HG03108 (cell line): Measurements from ENCODE around the gene DRAM1.
A peak's percentile ranks its signal among the peaks of the same experiment; 100 is the strongest.
"Not testable (repeated sequence)": the region's sequence is repeated elsewhere in the genome, so short reads cannot be mapped to it uniquely, and the experiment has no call there.

ENCODE experiments used
- ATAC-seq: cut with Tn5 transposase; IDR thresholded peaks from one replicate; pipeline ENCODE4 v1.9.1; 2021; ENCODE audit warnings: moderate library complexity; ENCODE audit not compliant: unreplicated experiment

DRAM1 gene

GRCh38 chr12:101901777-101902176, 24.4 kb downstream of the DRAM1 start:
- ATAC-seq, result no peak

DNA sequence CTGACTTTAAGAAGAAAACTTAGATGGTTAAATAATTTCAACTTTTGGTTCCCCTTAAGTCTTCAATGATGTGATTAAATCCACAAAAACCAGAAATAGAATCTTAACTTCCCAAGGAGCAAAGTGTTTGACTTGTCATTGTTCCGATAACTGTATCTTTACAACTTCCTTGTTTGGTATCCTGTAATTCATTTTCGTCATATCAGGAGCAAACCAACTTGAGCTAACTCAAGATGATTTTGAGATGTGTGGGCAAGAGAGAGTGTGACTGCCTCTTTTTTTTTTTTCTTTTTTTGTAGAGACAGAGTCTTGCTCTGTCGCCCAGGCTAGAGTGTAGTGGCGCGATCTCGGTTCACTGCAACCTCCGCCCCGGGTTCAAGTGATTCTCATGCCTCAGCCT, 25.3 kb downstream of the DRAM1 start:
- no peak for ATAC-seq

DNA sequence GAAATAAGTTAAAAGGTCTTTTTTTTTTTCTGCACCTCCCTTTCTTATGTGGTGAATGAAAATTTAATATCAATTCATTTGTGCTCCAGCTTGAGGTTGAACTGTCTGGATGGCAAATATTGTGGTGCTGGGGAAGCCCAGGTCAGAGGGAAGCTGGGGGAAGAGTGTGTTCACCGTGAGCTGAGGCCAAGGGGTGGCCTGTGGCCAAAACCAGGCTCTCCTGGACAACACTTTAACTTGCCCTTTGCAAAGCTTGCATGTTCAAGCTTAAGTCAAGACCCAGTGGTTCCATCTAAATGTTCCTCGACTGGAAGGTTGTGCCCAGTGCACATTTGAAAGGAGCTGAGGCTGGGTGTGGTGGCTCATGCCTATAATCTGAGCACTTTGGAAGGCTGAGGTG, 28.8 kb downstream of the DRAM1 start:
- ATAC-seq, result no peak

GRCh38 chr12:101908395-101908794, 31.0 kb downstream of the DRAM1 start:
- ATAC-seq, result no peak

DNA sequence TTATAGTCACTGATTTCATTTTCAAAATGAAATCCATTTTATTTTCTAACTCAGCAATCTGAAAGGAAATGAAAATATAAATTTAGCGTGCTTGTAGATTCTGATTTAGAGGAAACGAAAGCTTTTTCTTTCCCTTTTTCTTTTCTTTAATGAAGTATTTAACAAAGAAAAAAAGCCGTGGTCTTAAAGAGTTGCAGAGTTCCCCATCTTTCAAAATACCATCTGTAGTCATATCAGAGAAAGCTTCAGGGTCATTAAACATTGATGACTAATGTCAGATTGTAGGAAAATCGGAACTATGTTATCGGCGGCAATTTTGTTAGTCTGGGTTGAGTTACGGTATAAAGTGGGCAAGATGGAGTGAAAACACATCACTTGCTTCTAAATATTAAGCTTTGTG, 32.3 kb downstream of the DRAM1 start:
- ATAC-seq, result no peak

DNA sequence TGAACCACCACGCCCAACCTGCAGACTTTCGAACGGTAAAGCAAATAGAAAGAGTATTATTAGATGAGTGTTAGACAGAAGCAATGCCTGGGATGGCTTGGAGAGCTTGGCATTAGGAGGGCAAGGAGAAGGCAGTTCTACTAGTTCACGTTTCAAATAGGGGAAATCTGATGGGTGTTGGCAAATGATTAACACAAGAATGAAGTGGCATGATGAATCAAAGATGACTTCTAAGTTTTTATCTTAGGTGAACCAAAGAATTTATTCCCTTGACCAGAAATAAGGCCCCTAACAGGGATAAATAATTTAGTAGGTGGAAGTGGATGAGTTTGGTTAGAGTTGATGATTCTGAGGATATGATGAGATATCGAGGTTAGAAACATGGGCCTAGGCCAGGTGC, 38.5 kb downstream of the DRAM1 start:
- ATAC-seq, result no peak

DNA sequence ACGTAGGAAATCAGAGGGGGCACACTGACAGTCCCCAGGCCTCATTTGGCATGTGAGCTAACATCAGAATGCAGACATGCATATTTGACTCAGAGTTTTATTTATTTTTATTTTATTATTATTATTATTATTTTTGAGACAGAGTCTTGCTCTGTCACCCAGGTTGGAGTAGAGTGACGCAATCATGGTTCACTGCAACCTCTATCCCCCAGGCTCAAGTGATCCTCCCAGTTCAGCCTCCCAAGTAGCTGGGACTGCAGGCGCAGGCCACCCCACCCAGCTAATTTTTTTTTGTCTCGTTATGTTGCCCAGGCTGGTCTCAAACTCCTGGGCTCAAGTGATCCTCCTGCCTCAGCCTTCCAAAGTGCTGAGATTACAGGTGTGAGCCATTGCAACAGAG, 41.4 kb downstream of the DRAM1 start:
- not testable (repeated sequence) for ATAC-seq

GRCh38 chr12:101919447-101919846, 42.1 kb downstream of the DRAM1 start:
- ATAC-seq, result no peak

DNA sequence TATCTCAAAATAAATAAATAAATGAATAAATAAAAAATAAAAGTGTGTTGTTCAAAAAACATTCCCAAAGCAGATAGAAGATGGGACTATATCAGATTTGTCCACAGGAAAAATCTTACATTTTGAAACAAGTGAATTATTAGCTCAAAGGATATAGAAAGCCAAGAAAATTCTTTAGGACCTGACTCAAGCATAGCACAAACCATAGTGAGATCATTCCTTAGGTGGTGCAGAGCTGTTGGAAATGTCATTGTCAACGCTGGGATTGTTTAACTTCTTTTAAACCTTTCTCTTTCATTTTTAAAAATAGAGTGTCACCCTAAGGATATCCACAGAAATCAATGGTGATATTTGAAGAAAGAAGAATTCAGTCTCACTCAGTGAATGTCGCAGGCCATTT, 43.5 kb downstream of the DRAM1 start:
- no peak for ATAC-seq

DNA sequence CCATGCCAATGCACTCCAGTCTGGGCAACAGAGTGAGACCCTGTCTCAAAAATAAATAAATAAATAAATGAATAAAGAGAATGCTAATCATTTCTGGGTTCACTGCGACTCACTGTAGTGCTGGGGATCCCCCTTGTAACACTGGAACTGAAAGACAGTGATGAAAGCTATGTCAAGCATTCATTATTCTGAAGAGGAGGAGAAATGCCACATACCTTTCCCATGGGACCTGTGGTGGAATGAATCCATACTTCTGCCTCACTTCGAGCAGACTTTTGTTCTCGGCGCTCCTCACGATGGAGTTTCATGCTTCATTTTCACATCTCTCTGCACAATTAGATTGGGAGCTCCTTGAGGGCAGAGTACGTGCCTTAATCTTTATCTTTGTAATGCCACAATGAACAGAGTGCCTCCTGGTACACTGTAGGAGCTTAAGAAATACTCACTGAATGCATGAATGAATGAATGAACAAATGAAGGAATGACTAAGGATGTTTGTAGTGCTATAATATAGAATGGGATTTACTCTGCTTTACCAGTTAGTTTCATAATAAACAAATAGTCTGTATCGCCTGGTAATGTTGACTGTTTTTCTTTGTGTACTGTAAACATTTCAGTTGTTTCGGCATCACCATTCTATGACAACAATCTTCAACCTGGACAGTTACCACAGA, 45.8 kb downstream of the DRAM1 start:
- ATAC-seq, result no peak

- ATAC-seq, result no peak
Measured at GRCh38 chr12:101924618-101925017, 47.2 kb downstream of the DRAM1 start.

GRCh38 chr12:101925361-101925760, 48.0 kb downstream of the DRAM1 start:
- no peak for ATAC-seq

DNA sequence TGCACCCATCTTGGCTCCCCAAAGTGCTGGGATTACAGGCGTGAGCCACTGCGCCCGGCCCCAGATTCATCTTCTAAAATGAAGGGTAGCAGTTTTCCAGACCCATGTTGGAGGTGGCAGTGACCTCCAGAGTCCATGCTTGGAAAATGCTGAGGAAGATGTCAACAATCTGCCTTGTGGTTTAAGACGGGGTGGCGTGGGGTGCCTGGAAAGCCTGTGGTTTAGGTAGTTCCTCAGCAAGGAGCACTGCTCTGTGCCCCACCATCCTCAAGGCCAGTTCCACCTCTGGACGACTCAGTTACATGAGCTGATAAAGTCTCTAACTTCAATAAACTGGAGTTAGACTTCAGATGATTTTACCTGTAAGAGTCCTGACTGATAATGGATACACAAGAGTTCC, 48.6 kb downstream of the DRAM1 start:
- no peak for ATAC-seq

DNA sequence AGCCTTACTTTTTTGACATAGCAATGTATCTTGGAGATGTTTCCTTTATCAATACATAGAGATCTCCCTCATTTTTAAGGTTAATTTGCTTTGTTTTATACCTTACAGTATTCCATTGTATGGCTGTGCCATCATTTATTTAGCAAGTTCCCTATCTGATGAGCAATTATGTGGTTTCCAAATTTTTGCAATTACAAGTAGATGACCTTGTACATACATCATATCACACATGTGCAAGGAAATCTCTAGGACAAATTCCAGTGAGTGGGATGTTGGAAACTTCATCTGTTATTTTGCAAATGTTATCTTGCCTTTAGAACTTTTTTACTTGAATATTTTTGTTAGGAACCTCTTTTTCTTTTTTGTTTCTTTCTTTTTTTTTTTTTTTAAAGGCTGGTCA, 49.7 kb downstream of the DRAM1 start:
- ATAC-seq, result no peak

GRCh38 chr12:101927999-101928398, 50.6 kb downstream of the DRAM1 start:
- ATAC-seq, result no peak

- no peak for ATAC-seq
Measured at GRCh38 chr12:101928556-101928955, 51.2 kb downstream of the DRAM1 start.

GRCh38 chr12:101929365-101930041, 52.1 kb downstream of the DRAM1 start:
- ATAC-seq, result no peak

DNA sequence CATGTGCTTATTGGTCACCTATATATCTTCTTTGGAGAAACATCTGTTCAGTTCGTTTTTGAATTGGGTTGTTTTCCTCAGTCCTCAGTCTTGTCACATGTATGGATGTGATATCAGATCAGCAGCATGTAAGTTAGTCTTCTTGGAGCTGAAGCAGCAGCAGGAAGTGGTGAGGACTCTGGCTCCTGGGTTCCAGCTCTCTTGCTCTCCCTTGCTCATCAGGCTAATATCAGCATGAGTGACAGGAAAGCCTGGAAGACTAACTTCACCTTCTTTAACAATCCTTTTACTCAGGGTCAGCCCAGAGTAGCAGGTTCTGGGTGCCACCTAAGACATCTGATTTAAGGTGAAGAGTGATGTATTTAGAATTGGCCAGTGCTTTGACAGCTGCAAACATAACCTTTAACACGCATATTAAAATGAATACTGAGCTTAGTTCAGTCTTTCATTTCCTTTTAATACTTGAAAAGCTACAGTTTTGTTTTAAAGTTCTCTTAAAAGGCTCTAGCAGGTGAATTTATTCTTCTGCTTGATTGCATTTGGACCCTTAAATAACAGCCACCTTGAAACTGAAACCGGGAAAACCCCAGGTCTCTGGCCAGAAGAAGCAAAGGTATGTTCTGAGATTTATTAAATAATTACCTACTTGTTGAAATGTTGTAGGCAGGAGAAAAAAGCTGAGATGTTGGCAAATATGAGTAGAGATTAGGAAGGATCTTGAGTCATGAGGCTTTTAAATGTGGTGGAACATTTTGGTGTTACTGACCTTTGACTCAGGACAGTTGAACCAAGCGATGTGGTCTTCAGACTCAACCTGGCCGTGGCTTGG, 54.3 kb downstream of the DRAM1 start:
- peak; percentile 48 for ATAC-seq

DNA sequence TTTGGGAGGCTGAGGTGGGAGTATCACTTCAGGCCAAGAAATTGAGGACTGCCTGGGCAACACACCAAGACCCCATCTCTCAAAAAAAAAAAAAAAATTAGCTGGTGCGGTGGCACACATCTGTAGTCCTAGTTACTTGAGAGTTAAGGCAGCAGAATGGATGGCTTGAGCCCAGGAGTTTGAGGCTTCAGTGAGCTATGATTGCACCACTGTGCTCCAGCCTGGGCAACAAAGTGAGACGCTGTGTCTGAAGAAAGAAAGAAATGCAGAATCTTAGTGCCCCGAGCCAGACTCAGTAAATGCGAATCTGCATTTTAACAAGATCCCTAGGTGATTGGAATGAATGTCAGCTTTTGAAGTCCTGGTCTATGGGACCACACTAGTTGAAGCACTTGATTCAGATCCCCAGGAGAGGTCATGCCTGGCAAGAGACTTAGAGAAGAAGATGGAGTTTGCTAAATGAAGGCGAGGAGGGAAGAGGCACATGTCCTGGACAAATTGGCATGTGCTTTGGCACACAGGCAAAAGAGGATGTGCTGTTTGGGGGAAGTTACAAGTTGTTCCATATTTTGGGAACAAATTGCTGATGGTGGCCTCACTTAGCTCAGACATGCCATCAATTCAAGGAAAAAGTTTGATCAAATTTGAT, 56.6 kb downstream of the DRAM1 start:
- ATAC-seq, result no peak

GRCh38 chr12:101935890-101936746, 58.7 kb downstream of the DRAM1 start:
- peak; percentile 70 for ATAC-seq

DNA sequence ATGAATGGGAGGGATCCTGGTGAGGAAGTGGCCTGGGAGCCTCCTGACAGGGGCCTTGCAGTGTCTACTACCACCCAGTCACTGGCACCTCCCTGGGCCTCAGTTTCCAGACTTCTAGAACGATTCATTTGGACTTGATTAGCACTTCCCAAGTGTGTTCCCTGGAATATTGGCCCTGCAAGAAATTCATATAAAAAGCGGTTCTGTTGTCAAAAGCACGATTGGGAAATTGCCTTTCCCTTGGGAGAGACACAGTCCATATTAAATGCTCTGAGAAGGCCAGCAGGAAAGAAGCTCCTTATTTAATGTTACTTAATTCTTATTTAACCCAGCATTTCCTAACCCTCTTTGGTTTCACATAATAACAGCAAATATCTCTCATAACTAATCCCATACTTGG, 61.9 kb downstream of the DRAM1 start:
- no peak for ATAC-seq
